HCT116 (cell line): Measurements from ENCODE around the gene INF2. TPM values are rescaled to one million over a fixed set of nuclear protein-coding genes. Genes with fewer than 3 reads are reported as not detected.

ENCODE experiments used
- ATAC-seq: fragments of 200-7000 bp; cut with Tn5 transposase; 2 replicates; pipeline ENCODE4 v1.9.1; 2020; ENCODE audit warnings: mild to moderate bottlenecking, moderate library complexity
- BruUV-seq: library from RNA; stranded (reverse); fragments of 400-500 nt; replicated peaks from 2 replicates; lab custom pipeline; 2021; lab: Mats Ljungman, UMichigan
- CTCF ChIA-PET: fragments of 300-600 bp; sonication (Branson Sonifier 250); formaldehyde crosslinking; loops from one replicate; lab custom pipeline; 2021; ENCODE audit warnings: antibody characterized with exemption; lab: Charles Lee
- POLR2A ChIA-PET: fragments of 300-600, 350-600 bp; sonication (Branson Sonifier 250); formaldehyde crosslinking; loops from one replicate; lab custom pipeline; 2021; ENCODE audit warnings: antibody characterized with exemption; lab: Charles Lee
- RAD21 ChIA-PET, 2 experiments: fragments of 300-600 bp; sonication (Branson Sonifier 250); formaldehyde crosslinking; loops; one replicate each; lab custom pipeline; 2023; ENCODE audit warnings: low total read pairs in 2 of 2; ENCODE audit not compliant: uncharacterized antibody in 2 of 2, unreplicated experiment in 2 of 2, low non-redundant PET in 1 of 2; lab: Charles Lee
- DNase-seq: peaks from one replicate; pipeline ENCODE4 v3.0.0-alpha.2; 2010; ENCODE audit warnings: low read depth, low spot score
- H2AFZ ChIP-seq: fragments of 200-600 bp; shearing (Covaris generic), sonication (generic); 2 replicates; pipeline ENCODE4 v1.6.1; 2017; ENCODE audit warnings: low read depth, mixed run types, mixed read lengths, antibody characterized with exemption, low read length; ENCODE audit not compliant: poor library complexity, severe bottlenecking
- H3K27ac ChIP-seq: 2 replicates; pipeline ENCODE4 v1.5.1; 2012; ENCODE audit warnings: low read depth, low read length
- H3K27me3 ChIP-seq: fragments of 200-600 bp; sonication (generic); 2 replicates; pipeline ENCODE4 v1.6.1; 2016; ENCODE audit warnings: mixed run types, low read length, mixed read lengths; ENCODE audit not compliant: insufficient read depth
- H3K36me3 ChIP-seq, 2 experiments: fragments of 200-500 bp in 1 of 2; fragments of 200-600 bp in 1 of 2; sonication (Bioruptor generic) in 1 of 2; sonication (generic) in 1 of 2; 2 replicates each; pipeline versions ENCODE4 v1.5.1 to v1.6.1; 2014 to 2016; ENCODE audit warnings: low read length in 2 of 2, inconsistent platforms in 1 of 2, mixed read lengths in 1 of 2, mixed run types in 1 of 2; ENCODE audit not compliant: insufficient read depth in 2 of 2, control insufficient read depth in 1 of 2
- H3K4me1 ChIP-seq, 2 experiments: fragments of 200-600 bp in 1 of 2; sonication (generic) in 1 of 2; 2 replicates each; pipeline versions ENCODE4 v1.5.1 to v1.6.1; 2012 to 2017; ENCODE audit warnings: low read length in 2 of 2, inconsistent platforms in 1 of 2, mild to moderate bottlenecking in 1 of 2, mixed read lengths in 1 of 2, mixed run types in 1 of 2, moderate library complexity in 1 of 2; ENCODE audit not compliant: insufficient read depth in 2 of 2, control insufficient read depth in 1 of 2
- H3K4me2 ChIP-seq: fragments of 200-600 bp; sonication (generic); 2 replicates; pipeline ENCODE4 v1.6.1; 2017; ENCODE audit warnings: mixed run types, low read length, mixed read lengths
- H3K4me3 ChIP-seq, 2 experiments: fragments of 200-600 bp in 1 of 2; sonication (generic) in 1 of 2; replicated peaks in 1 of 2; 2 replicates each; pipeline ENCODE4 v1.5.1; 2011 to 2016; ENCODE audit warnings: low read length in 2 of 2, control low read depth in 1 of 2, low read depth in 1 of 2, mild to moderate bottlenecking in 1 of 2, mixed read lengths in 1 of 2, mixed run types in 1 of 2
- H3K79me2 ChIP-seq: fragments of 200-600 bp; sonication (generic); 2 replicates; pipeline ENCODE4 v1.6.1; 2017; ENCODE audit warnings: mild to moderate bottlenecking, mixed run types, low read length, moderate library complexity, mixed read lengths; ENCODE audit not compliant: insufficient read depth
- H3K9ac ChIP-seq: fragments of 200-600 bp; sonication (generic); 2 replicates; pipeline ENCODE4 v1.6.1; 2016; ENCODE audit warnings: low read length, mixed read lengths
- H3K9me2 ChIP-seq: fragments of 200-600 bp; sonication (generic), shearing (Covaris generic); 2 replicates; pipeline ENCODE4 v1.6.1; 2017; ENCODE audit warnings: mixed run types, mild to moderate bottlenecking, moderate library complexity; ENCODE audit not compliant: insufficient read depth
- H3K9me3 ChIP-seq, 2 experiments: fragments of 200-500 bp in 1 of 2; fragments of 200-600 bp in 1 of 2; sonication (Bioruptor generic) in 1 of 2; sonication (generic) in 1 of 2; 2 replicates each; pipeline ENCODE4 v1.6.1; 2014 to 2017; ENCODE audit warnings: low read length in 2 of 2, mixed read lengths in 2 of 2, inconsistent platforms in 1 of 2, low read depth in 1 of 2, mild to moderate bottlenecking in 1 of 2, mixed run types in 1 of 2, moderate library complexity in 1 of 2; ENCODE audit not compliant: control insufficient read depth in 1 of 2, insufficient read depth in 1 of 2
- H4K20me1 ChIP-seq: fragments of 200-600 bp; sonication (generic), shearing (Covaris generic); 2 replicates; pipeline ENCODE4 v1.6.1; 2017; ENCODE audit warnings: mixed run types, mild to moderate bottlenecking, moderate library complexity; ENCODE audit not compliant: insufficient read depth
- CBX3 ChIP-seq: IDR thresholded peaks from 2 replicates; pipeline ENCODE4 v1.6.1; 2012; ENCODE audit warnings: low read depth
- CEBPB ChIP-seq: IDR thresholded peaks from 2 replicates; pipeline ENCODE4 v1.6.1; 2012; ENCODE audit warnings: low read depth
- ELF1 ChIP-seq: IDR thresholded peaks from 2 replicates; pipeline ENCODE4 v1.6.1; 2012; ENCODE audit warnings: low read depth, borderline replicate concordance
- EZH2 ChIP-seq: fragments of 200-600 bp; sonication (generic); IDR thresholded peaks from 2 replicates; pipeline ENCODE4 v1.6.1; 2017; ENCODE audit warnings: antibody characterized with exemption, mixed run types
- JUND ChIP-seq: IDR thresholded peaks from 2 replicates; pipeline ENCODE4 v1.6.1; 2012
- POLR2A ChIP-seq: IDR thresholded peaks from 2 replicates; pipeline ENCODE4 v1.7.0; 2011; ENCODE audit warnings: borderline replicate concordance; ENCODE audit not compliant: insufficient read depth, insufficient read length; ENCODE audit errors: extremely low read depth
- POLR2AphosphoS5 ChIP-seq: IDR thresholded peaks from 2 replicates; pipeline ENCODE4 v1.6.1; 2011; ENCODE audit warnings: mild to moderate bottlenecking, low read depth, low read length, moderate library complexity
- RAD21 ChIP-seq: IDR thresholded peaks from 2 replicates; pipeline ENCODE4 v1.6.1; 2012; ENCODE audit warnings: low read depth, mild to moderate bottlenecking
- SIN3A ChIP-seq: IDR thresholded peaks from 2 replicates; pipeline ENCODE4 v1.6.1; 2012; ENCODE audit warnings: low read depth
- TCF7L2 ChIP-seq: IDR thresholded peaks from 2 replicates; pipeline ENCODE4 v1.7.0; 2011; ENCODE audit warnings: borderline replicate concordance, inconsistent platforms; ENCODE audit not compliant: insufficient read depth, insufficient read length; ENCODE audit errors: extremely low read depth
- intact Hi-C: fragments of 100-400 bp; cut with micrococcal nuclease; formaldehyde crosslinking; loops from 2 replicates; pipeline ENCODE4 v1.10.0; 2022
- total RNA-seq: library from RNA; stranded (reverse); gene quantifications from one replicate; pipeline ENCODE4 v1.2.1, GENCODE V29; 2021; ENCODE audit not compliant: unreplicated experiment
- TF ChIP-seq, protein P1 (sequence below): IDR thresholded peaks from 2 replicates; pipeline ENCODE4 v1.6.1; 2012
- TF ChIP-seq, protein P2 (sequence below): IDR thresholded peaks from 2 replicates; pipeline ENCODE4 v1.6.1; 2012; ENCODE audit warnings: low read depth
- TF ChIP-seq, protein P3 (sequence below): IDR thresholded peaks from 2 replicates; pipeline ENCODE4 v1.6.1; 2011; ENCODE audit warnings: mild to moderate bottlenecking, low read length, moderate library complexity; ENCODE audit not compliant: insufficient replicate concordance; ENCODE audit errors: extremely low read depth

INF2 gene
- total RNA-seq, 1 experiment from 2014 or later = 95.8 TPM

DNA sequence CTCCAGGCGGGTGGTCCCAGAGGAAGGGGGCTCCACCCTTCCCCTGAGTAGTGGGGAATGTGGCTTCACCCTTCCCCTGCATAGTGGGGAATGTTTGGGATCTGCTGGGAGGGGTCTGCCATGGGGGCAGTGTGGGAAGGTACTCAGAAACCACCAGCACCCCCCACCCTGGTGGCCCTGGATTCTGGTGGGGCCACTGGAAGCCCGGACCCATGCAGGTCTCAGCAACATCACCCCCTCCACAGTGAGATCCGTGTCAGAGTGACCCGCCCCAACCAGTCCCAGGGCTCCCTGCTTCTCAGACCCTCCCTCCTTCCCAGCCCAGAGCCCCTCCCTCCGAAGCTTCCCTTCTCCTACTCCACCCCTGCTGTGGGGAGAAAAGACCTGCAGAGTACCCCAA lies 30.3 kb upstream of the INF2 start (continued):
- TF ChIP-seq, protein P1, sequence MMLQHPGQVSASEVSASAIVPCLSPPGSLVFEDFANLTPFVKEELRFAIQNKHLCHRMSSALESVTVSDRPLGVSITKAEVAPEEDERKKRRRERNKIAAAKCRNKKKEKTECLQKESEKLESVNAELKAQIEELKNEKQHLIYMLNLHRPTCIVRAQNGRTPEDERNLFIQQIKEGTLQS = no peak
- TF ChIP-seq ELF1 (no peak), CEBPB (no peak), JUND (no peak), POLR2AphosphoS5 (no peak), TCF7L2 (no peak), CBX3 (no peak), RAD21 (no peak), POLR2A (no peak), SIN3A (no peak)

DNA sequence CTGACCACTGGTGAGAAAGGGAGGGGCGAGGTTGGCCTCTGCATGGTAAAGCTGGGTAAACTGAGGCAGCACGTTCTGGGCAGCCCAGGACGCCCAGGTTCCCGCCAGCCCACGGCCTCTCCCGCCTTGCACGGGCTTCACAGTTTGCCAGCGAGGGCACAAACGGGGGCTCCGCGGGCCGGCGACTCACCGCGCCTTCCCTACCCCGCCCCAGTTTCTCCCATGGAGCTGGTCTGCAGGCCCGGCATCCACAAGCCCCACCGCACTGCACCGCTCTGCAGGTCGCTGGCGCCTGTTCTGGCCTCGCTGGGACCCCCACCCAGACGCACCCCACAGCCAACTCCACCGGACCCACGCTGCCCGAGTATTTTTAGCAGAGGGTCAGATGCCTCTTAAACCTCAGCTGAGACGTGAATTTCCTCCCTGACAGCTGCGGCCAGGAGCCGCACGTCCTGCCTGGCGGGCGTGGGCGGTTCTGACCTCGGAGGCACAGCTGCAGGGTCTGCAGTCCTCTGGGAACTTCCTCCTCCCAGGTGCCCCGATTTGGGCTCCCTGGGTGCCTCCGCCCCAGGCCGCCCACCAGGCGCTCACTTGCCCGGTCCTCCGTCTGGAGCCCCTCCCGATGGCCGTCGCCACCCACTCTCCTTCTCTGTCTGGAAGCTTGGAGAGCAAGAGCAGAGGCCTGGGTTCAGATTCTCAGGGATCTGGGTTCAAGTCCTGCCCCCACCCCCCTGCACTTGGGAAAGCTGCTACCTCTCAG lies 29.5 kb upstream of the INF2 start:
- no peak overlapping the region for H2AFZ ChIP-seq
- ChIA-PET POLR2A (no interaction called here), RAD21 (no interaction called here), CTCF (no interaction called here)
- DNase-seq (no peak), ATAC-seq (no peak)
- no peaks in the 10 kb centered on the region for H4K20me1 ChIP-seq
- H3K9me2 ChIP-seq = no peaks in the 10 kb centered on the region
- intact Hi-C loops = no loop called here
- peaks cover 0 to under 1% of the 10 kb centered on the region in 2 experiments; a peak in 2 of 4 replicates for H3K4me1 ChIP-seq
- 0 out of 4 replicates have a peak, but pooled peaks cover 0 to 5% of the 10 kb centered on the region in 2 experiments for H3K9me3 ChIP-seq
- no peaks in the 10 kb centered on the region for H3K79me2 ChIP-seq
- no TSS peak for BruUV-seq
- no peaks in the 10 kb centered on the region for H3K36me3 ChIP-seq
- TF ChIP-seq JUND (no peak), CBX3 (no peak), CEBPB (no peak), RAD21 (no peak), EZH2 (no peak)
- TF ChIP-seq, protein P2, sequence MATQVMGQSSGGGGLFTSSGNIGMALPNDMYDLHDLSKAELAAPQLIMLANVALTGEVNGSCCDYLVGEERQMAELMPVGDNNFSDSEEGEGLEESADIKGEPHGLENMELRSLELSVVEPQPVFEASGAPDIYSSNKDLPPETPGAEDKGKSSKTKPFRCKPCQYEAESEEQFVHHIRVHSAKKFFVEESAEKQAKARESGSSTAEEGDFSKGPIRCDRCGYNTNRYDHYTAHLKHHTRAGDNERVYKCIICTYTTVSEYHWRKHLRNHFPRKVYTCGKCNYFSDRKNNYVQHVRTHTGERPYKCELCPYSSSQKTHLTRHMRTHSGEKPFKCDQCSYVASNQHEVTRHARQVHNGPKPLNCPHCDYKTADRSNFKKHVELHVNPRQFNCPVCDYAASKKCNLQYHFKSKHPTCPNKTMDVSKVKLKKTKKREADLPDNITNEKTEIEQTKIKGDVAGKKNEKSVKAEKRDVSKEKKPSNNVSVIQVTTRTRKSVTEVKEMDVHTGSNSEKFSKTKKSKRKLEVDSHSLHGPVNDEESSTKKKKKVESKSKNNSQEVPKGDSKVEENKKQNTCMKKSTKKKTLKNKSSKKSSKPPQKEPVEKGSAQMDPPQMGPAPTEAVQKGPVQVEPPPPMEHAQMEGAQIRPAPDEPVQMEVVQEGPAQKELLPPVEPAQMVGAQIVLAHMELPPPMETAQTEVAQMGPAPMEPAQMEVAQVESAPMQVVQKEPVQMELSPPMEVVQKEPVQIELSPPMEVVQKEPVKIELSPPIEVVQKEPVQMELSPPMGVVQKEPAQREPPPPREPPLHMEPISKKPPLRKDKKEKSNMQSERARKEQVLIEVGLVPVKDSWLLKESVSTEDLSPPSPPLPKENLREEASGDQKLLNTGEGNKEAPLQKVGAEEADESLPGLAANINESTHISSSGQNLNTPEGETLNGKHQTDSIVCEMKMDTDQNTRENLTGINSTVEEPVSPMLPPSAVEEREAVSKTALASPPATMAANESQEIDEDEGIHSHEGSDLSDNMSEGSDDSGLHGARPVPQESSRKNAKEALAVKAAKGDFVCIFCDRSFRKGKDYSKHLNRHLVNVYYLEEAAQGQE = no peak
- TF ChIP-seq, protein P3, sequence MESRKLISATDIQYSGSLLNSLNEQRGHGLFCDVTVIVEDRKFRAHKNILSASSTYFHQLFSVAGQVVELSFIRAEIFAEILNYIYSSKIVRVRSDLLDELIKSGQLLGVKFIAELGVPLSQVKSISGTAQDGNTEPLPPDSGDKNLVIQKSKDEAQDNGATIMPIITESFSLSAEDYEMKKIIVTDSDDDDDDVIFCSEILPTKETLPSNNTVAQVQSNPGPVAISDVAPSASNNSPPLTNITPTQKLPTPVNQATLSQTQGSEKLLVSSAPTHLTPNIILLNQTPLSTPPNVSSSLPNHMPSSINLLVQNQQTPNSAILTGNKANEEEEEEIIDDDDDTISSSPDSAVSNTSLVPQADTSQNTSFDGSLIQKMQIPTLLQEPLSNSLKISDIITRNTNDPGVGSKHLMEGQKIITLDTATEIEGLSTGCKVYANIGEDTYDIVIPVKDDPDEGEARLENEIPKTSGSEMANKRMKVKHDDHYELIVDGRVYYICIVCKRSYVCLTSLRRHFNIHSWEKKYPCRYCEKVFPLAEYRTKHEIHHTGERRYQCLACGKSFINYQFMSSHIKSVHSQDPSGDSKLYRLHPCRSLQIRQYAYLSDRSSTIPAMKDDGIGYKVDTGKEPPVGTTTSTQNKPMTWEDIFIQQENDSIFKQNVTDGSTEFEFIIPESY = no peak
- TF ChIP-seq, protein P1 = no peak
- H3K27me3 ChIP-seq = no peaks in the 10 kb centered on the region
- H3K27ac ChIP-seq = no peak overlapping the region
- no peak overlapping the region for H3K4me2 ChIP-seq
- H3K9ac ChIP-seq = no peak overlapping the region
- no peak overlapping the region for H3K4me3 ChIP-seq
